ENCODE measurements around the gene COX8C. TPM values are rescaled to one million over a fixed set of nuclear protein-coding genes. Genes with fewer than 3 reads are reported as not detected.

COX8C gene
- polyA plus RNA-seq, 2 of the 4 experiments (the other 2 are of a cell fraction): not detected

DNA sequence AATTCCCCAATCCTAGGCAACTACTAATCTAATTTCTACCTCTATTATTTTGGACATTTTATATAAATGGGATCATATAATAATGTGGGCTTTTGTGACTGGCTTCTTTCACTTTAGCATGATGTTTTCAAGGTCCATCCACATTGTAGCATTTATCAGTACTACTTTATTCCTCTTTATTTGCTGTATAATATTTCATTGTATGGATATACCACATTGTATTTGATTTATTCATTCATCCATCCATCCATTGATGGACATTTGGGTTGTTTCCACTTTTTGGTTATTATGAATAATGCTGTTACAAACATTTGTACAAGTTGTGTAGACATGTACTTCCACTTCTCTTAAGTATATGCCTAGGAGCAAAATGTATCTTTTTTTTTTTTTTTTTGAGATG is 31.4 kb upstream of the COX8C start:
- Histone ChIP-seq H3K4me2 (no peak overlapping the region), H3K27ac (no peak overlapping the region), H3K4me1 (peaks cover 43% of the 10 kb centered on the region), H3K4me3 (no peak overlapping the region), H3K9me3 (no peaks in the 10 kb centered on the region)
- ATAC-seq (no peak), FAIRE-seq (no peak), DNase-seq (ENCODE audit: low read depth in 1 of 2, low spot score in 1 of 2) (no peak)
- TF ChIP-seq POLR2A (IDR thresholded peaks at IDR 0.05; ENCODE audit: low read length) (no peak), JUNB (IDR thresholded peaks at IDR 0.05) (no peak), MAX (IDR thresholded peaks at IDR 0.05) (no peak), NFE2L2 (conservative IDR thresholded peaks at IDR 0.05; ENCODE audit: low read length) (no peak), HOXB13 (CRISPR knock-in tag; IDR thresholded peaks at IDR 0.05; ENCODE audit: low read depth) (no peak), FOSL2 (IDR thresholded peaks at IDR 0.05) (no peak), FOSL2 (CRISPR knock-in tag; IDR thresholded peaks at IDR 0.05) (no peak), CTCF (IDR thresholded peaks at IDR 0.05) (no peak), ZSCAN20 (CRISPR knock-in tag; IDR thresholded peaks at IDR 0.05) (no peak), TP53 (CRISPR knock-in tag; IDR thresholded peaks at IDR 0.05) (no peak), RARB (CRISPR knock-in tag; IDR thresholded peaks at IDR 0.05) (no peak), RFX5 (IDR thresholded peaks at IDR 0.05) (no peak), SMC3 (IDR thresholded peaks at IDR 0.05) (no peak), KDM1A (IDR thresholded peaks at IDR 0.05; ENCODE audit: low read depth) (no peak), GATA3 (IDR thresholded peaks at IDR 0.05; ENCODE audit: borderline replicate concordance) (no peak), CHD2 (IDR thresholded peaks at IDR 0.05; ENCODE audit: low read length, partially characterized antibody) (no peak), JUN (IDR thresholded peaks at IDR 0.05) (no peak), ZNF302 (CRISPR knock-in tag; IDR thresholded peaks at IDR 0.05) (no peak)
- ChIA-PET POLR2A (no interaction called here), CTCF (no interaction called here)

DNA sequence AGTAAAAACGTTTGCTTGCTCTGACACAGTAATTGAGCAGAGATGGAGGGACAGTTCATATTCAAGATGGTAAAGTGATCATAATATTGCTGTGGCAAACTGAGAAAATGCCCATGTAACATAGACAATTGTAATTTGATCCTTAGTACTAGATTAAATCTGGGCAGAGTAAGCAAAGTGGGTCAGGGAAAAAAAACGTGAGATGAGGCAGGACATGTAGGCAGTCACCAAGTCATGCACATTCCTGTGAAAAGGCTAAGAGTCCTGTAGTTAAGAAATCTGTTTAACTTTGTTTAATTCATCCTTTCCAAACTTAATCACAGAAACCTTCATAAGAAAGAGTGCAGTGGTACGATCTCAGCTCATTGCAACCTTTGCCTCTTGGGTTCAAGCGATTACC is 30.3 kb upstream of the COX8C start:
- TF ChIP-seq CHD2 (IDR thresholded peaks at IDR 0.05; ENCODE audit: low read length, partially characterized antibody) (no peak), CBX8 (IDR thresholded peaks at IDR 0.05) (no peak), HMGXB4 (CRISPR knock-in tag; IDR thresholded peaks at IDR 0.05; ENCODE audit: borderline replicate concordance) (no peak), JUN (IDR thresholded peaks at IDR 0.05) (no peak), MAX (IDR thresholded peaks at IDR 0.05) (no peak), POLR2A (IDR thresholded peaks at IDR 0.05; ENCODE audit: low read length) (no peak), RCOR1 (IDR thresholded peaks at IDR 0.05; ENCODE audit: low read depth, low read length) (no peak), FOXS1 (CRISPR knock-in tag; IDR thresholded peaks at IDR 0.05) (no peak), TFCP2L1 (CRISPR knock-in tag; IDR thresholded peaks at IDR 0.05) (no peak), HDAC2 (IDR thresholded peaks at IDR 0.05) (no peak), CHD4 (IDR thresholded peaks at IDR 0.05; ENCODE audit: borderline replicate concordance) (no peak)
- TF ChIP-seq, protein P1, sequence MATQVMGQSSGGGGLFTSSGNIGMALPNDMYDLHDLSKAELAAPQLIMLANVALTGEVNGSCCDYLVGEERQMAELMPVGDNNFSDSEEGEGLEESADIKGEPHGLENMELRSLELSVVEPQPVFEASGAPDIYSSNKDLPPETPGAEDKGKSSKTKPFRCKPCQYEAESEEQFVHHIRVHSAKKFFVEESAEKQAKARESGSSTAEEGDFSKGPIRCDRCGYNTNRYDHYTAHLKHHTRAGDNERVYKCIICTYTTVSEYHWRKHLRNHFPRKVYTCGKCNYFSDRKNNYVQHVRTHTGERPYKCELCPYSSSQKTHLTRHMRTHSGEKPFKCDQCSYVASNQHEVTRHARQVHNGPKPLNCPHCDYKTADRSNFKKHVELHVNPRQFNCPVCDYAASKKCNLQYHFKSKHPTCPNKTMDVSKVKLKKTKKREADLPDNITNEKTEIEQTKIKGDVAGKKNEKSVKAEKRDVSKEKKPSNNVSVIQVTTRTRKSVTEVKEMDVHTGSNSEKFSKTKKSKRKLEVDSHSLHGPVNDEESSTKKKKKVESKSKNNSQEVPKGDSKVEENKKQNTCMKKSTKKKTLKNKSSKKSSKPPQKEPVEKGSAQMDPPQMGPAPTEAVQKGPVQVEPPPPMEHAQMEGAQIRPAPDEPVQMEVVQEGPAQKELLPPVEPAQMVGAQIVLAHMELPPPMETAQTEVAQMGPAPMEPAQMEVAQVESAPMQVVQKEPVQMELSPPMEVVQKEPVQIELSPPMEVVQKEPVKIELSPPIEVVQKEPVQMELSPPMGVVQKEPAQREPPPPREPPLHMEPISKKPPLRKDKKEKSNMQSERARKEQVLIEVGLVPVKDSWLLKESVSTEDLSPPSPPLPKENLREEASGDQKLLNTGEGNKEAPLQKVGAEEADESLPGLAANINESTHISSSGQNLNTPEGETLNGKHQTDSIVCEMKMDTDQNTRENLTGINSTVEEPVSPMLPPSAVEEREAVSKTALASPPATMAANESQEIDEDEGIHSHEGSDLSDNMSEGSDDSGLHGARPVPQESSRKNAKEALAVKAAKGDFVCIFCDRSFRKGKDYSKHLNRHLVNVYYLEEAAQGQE (IDR thresholded peaks at IDR 0.05): no peak
- FAIRE-seq (no peak), DNase-seq (ENCODE audit: low read depth in 1 of 2, low spot score in 1 of 2) (no peak), ATAC-seq (no peak)
- no peak overlapping the region for H3K4me3 ChIP-seq
- ChIA-PET CTCF (no interaction called here), POLR2A (no interaction called here)
- no peaks in the 10 kb centered on the region for H3K9me3 ChIP-seq
- WGBS (ENCODE audit: missing lambda C conversion rate): 66% methylated on average over 4 of the region's 4 CpGs
- H3K4me1 ChIP-seq: peaks cover 44% of the 10 kb centered on the region
- H3K27ac ChIP-seq: peak overlapping the region; percentile 72 to 78
- peak overlapping the region; percentile 91 for H3K4me2 ChIP-seq
